Fibroblast of mammary gland (primary cell): ENCODE measurements around the gene TSPAN11.

Experiments
- DNase-seq: peaks from one replicate; pipeline ENCODE4 v3.0.0-alpha.2; 2010; ENCODE audit warnings: low read depth
- H3K4me3 ChIP-seq: 2 replicates; pipeline ENCODE4 v1.5.1; 2011; ENCODE audit warnings: low read depth, mild to moderate bottlenecking, low read length, moderate library complexity; ENCODE audit not compliant: control insufficient read depth
- TF ChIP-seq, protein P1 (sequence below): conservative IDR thresholded peaks from 2 replicates; pipeline ENCODE4 v1.5.1; 2011; ENCODE audit warnings: low read depth, low read length, inconsistent platforms; ENCODE audit not compliant: control insufficient read depth, insufficient read depth

The TSPAN11 gene

DNA sequence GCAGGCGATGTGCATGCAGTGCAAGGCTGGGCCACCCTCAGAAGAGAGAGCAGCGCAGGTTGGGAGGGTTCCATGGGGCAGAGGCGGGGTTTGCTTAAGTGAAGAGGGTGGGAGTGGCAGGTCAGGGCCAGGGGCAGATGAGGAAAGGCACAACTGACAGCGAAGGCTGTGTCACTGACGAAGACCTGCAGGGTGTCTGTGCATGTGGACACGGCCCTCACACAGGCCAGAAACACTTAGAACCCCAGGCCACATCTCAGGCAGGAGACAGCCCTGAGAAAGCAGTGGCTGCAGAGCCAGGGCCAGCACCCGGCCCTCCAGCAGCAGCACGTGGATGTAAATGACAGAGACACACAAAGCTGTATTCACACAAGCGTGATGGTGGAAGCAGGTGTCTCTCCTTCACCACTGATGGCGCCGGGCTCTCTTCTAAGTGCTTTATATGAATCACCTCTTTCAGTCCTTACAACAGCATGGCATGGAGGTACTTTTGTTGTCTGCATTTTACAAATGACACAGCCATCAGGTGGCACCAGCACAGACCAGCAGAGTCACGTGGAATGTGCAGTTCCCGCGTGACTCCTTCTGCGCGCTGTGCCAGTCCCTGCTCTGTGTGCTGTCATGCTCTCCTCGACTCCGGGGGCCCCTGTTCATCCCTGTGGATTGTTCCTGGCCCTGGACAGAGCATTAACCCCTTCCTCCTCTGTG is 54.6 kb downstream of the TSPAN11 start:
- TF ChIP-seq, protein P1, sequence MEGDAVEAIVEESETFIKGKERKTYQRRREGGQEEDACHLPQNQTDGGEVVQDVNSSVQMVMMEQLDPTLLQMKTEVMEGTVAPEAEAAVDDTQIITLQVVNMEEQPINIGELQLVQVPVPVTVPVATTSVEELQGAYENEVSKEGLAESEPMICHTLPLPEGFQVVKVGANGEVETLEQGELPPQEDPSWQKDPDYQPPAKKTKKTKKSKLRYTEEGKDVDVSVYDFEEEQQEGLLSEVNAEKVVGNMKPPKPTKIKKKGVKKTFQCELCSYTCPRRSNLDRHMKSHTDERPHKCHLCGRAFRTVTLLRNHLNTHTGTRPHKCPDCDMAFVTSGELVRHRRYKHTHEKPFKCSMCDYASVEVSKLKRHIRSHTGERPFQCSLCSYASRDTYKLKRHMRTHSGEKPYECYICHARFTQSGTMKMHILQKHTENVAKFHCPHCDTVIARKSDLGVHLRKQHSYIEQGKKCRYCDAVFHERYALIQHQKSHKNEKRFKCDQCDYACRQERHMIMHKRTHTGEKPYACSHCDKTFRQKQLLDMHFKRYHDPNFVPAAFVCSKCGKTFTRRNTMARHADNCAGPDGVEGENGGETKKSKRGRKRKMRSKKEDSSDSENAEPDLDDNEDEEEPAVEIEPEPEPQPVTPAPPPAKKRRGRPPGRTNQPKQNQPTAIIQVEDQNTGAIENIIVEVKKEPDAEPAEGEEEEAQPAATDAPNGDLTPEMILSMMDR = no peak
- H3K4me3 ChIP-seq = no peak overlapping the region
- DNase-seq = no peak

DNA sequence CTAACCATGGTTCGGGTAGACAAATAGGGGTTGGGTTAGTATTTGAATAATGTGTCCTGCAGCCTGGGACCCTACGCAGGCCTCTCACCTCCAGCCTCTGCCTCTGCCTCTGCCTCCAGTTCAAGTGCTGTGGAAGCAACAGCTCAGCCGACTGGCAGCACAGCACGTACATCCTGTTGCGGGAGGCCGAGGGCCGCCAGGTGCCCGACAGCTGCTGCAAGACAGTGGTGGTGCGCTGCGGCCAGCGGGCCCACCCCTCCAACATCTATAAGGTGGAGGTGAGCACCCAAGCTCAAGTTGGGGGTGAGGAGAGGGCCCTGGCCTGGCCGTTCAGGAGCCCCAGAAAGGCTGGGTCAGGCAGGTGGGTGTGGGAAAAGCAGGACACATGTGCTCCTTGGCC is 55.9 kb downstream of the TSPAN11 start:
- no peak for DNase-seq
- TF ChIP-seq, protein P1 = no peak

DNA sequence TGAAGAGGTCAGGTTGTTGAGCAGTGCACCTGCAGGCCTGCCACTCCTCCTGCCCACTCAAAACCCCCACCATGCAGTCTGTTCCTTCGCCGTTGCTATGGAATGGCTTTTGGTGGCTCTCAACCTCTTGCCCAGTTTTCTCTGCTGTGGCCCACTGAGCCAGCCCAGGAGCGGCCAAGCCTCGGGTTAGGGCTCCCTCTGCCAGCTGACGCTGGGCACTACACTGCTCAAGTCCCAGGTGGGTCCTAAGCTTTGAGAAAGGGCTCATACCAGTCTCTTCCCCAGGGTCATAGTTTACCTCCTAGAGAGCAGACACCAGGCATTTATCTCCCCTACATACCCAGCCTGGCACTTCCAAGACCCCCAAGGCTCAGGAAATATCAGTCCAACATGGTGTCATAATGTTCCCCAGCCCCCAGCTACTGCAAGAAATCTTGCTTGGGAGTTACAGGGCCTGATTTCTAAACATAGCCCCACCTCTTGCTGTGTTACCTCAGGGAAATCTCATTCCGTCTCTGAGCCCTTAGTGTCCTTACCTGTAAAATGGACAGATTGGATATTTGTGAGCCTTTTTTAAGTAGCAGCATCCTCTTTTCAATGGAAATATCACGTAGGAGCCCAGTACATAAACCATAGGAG is 59.4 kb downstream of the TSPAN11 start:
- H3K4me3 ChIP-seq = no peak overlapping the region
- TF ChIP-seq, protein P1 = peak; percentile 89
- peak; percentile 58 for DNase-seq

More for the DNA sequence above, 55.9 kb downstream of the TSPAN11 start:
- no peak overlapping the region for H3K4me3 ChIP-seq

DNA sequence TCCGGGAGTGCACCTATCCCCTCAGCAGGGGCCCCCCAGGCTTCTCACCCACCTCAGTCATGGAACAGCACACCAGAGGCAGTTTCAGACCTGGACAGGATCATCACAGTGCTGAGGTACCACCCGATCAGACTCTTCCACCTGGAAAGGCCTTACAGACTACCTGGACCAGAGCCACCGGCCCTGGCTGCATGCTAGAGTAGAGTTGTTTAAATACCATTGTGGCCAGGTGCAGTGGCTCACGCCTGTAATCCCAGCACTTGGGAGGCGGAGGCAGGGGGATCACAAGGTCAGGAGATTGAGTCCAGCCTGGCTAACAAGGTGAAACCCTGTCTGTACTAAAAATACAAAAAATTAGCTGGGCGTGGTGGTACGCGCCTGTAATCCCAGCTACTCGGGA is 61.5 kb downstream of the TSPAN11 start:
- TF ChIP-seq, protein P1 = no peak
- H3K4me3 ChIP-seq = no peak overlapping the region
- DNase-seq = no peak

DNA sequence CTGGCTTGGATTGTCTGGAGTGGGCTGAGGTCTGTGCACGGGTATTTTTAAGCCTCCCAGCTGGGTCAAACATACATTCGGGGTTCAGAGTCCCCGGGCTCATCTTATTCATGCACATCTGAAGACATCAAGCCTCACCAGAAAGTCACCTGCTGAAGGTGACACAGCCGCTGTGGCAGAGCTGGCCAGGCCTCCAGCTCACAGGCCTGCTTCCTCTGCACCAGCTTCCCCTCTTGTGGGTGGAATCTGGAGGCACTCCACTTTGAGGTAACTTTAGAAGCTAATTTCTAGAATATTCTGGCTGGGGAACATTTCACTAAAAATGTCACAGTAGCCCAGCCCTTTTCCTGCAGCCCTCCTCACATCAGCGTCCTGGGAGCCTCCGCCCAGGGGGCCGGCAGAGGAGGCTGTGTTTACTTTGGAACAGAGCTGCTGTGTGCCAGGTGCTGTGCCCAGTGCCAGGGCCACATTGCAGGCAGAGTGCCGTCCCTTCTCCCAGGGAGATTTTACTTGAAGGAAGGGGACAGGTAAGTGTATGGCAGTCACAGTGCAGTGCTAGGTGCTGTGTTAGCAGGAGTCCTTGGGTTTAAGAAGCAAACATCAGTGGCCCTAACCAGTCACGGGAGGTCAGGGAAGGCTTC is 62.2 kb downstream of the TSPAN11 start:
- TF ChIP-seq, protein P1 = no peak
- H3K4me3 ChIP-seq = no peak overlapping the region
- DNase-seq = no peak

DNA sequence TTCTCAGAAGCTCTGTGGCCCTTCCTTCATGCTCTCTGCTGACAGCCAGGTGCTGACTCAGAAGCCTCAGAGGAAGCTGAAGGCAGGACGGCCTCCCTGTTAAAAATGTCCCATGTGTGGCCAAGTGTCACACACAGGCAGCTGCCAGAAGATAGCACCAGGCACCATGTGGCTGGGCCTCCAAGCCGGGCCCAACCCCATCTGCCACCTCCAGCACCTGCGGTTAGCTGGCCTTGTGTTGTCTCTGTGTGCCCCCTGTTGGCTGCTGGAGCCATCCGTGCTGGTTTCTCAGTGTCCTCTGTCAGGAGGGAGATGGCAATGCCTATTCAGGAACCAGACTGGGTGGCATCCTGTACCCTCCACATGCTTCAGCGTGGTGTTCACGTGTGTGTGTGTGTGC is 63.2 kb downstream of the TSPAN11 start:
- no peak overlapping the region for H3K4me3 ChIP-seq
- TF ChIP-seq, protein P1 = peak; percentile 23
- no peak for DNase-seq
